Activated CD8-positive, alpha-beta T cell treated with anti-CD3 and anti-CD28 coated beads, Interleukin-2, amount 10 ng/mL, durations not matched to agents 7 days and 5 days (primary cell): ENCODE data around the gene C2CD3. TPM values are rescaled to one million over a fixed set of nuclear protein-coding genes. Genes with fewer than 3 reads are reported as not detected.
"Not testable (repeated sequence)": the region's sequence is repeated elsewhere in the genome, so short reads cannot be mapped to it uniquely, and the experiment has no call there.

ENCODE experiments used
- ATAC-seq: fragments of 150-1000 bp; cut with Tn5 transposase; one replicate; pipeline ENCODE4 v1.10.0; 2021; ENCODE audit warnings: moderate library complexity
- CTCF ChIA-PET: fragments of 350-600 bp; sonication (Branson Sonifier 250); formaldehyde crosslinking; loops from one replicate; lab custom pipeline; 2021; ENCODE audit warnings: antibody characterized with exemption; lab: Charles Lee
- POLR2A ChIA-PET: fragments of 350-600 bp; sonication (Branson Sonifier 250); formaldehyde crosslinking; loops from one replicate; lab custom pipeline; 2021; ENCODE audit warnings: antibody characterized with exemption; lab: Charles Lee
- DNase-seq: peaks from one replicate; pipeline ENCODE4 v3.0.0-alpha.2; 2020
- H3K27ac Mint-ChIP-seq: one replicate; pipeline ENCODE4 v1.8.0; 2021; ENCODE audit warnings: mild to moderate bottlenecking, mixed read lengths
- H3K27me3 Mint-ChIP-seq: one replicate; pipeline ENCODE4 v1.8.0; 2021; ENCODE audit warnings: low read depth, mixed read lengths
- H3K36me3 Mint-ChIP-seq: one replicate; pipeline ENCODE4 v1.8.0; 2021; ENCODE audit warnings: low read depth, mixed read lengths
- H3K4me1 Mint-ChIP-seq: one replicate; pipeline ENCODE4 v1.8.0; 2021; ENCODE audit warnings: low read depth, mixed read lengths
- H3K4me3 Mint-ChIP-seq: one replicate; pipeline ENCODE4 v1.8.0; 2021; ENCODE audit warnings: mild to moderate bottlenecking, mixed read lengths
- H3K9me3 Mint-ChIP-seq: one replicate; pipeline ENCODE4 v1.8.0; 2022; ENCODE audit warnings: mixed read lengths; ENCODE audit not compliant: insufficient read depth
- total RNA-seq, 2 experiments: library from RNA; stranded (reverse); gene quantifications; one replicate each; pipeline ENCODE4 v1.2.3, GENCODE V29; 2021

C2CD3 gene
- total RNA-seq, 2 experiments from 2014 or later, result 36.0 to 44.2 TPM

GRCh38 chr11:73996161-73996747, 174.5 kb downstream of the C2CD3 start:
- no peaks in the 10 kb centered on the region for H3K27me3 Mint-ChIP-seq
- H3K4me3 Mint-ChIP-seq, result peak overlapping the region; percentile 72
- ATAC-seq (peak; percentile 19), DNase-seq (no peak)
- peaks cover 8% of the 10 kb centered on the region for H3K36me3 Mint-ChIP-seq
- peaks cover 70% of the 10 kb centered on the region for H3K4me1 Mint-ChIP-seq
- POLR2A ChIA-PET, result interaction anchor here (1.0 to 9.6 kb wide), 10 partner anchors 9 to 175 kb away, joined by 3 to 187 read pairs (median 10); partner anchors contain the start of genes C2CD3, PPME1, UCP2 and UCP3
- no peaks in the 10 kb centered on the region for H3K9me3 Mint-ChIP-seq
- CTCF ChIA-PET, result interaction anchor here (1.8 to 2.4 kb wide), 3 partner anchors 9 to 16 kb away, joined by 5 to 20 read pairs (median 10); partner anchors contain the start of gene UCP2
- peak overlapping the region; percentile 94 for H3K27ac Mint-ChIP-seq

GRCh38 chr11:73995731-73996130, 175.1 kb downstream of the C2CD3 start:
- peak; percentile 79 for DNase-seq
- ATAC-seq, result peak; percentile 84
- no peaks in the 10 kb centered on the region for H3K27me3 Mint-ChIP-seq
- peak overlapping the region; percentile 72 for H3K4me3 Mint-ChIP-seq
- H3K9me3 Mint-ChIP-seq, result no peaks in the 10 kb centered on the region
- peaks cover 72% of the 10 kb centered on the region for H3K4me1 Mint-ChIP-seq
- peaks cover 7% of the 10 kb centered on the region for H3K36me3 Mint-ChIP-seq
- ChIA-PET CTCF (interaction anchor here (1.0 to 2.4 kb wide), 5 partner anchors 9 to 25 kb away, joined by 5 to 20 read pairs (median 10); partner anchors contain the start of gene UCP2), POLR2A (interaction anchor here (1.0 to 9.6 kb wide), 11 partner anchors 9 to 175 kb away, joined by 3 to 187 read pairs (median 7); partner anchors contain the start of genes C2CD3, PPME1, UCP2 and UCP3)
- peak overlapping the region; percentile 94 for H3K27ac Mint-ChIP-seq

- DNase-seq (peak; percentile 56), ATAC-seq (peak; percentile 79)
- Mint-ChIP-seq H3K27me3 (no peaks in the 10 kb centered on the region), H3K27ac (peak overlapping the region; percentile 94), H3K4me3 (peak overlapping the region; percentile 72), H3K9me3 (no peaks in the 10 kb centered on the region), H3K36me3 (peaks cover 4% of the 10 kb centered on the region), H3K4me1 (peaks cover 70% of the 10 kb centered on the region)
- ChIA-PET POLR2A (interaction anchor here (1.0 to 9.6 kb wide), 12 partner anchors 10 to 176 kb away, joined by 3 to 187 read pairs (median 6); partner anchors contain the start of genes C2CD3, PPME1, UCP2 and UCP3), CTCF (interaction anchor here (1.0 to 2.4 kb wide), 11 partner anchors 10 to 394 kb away, joined by 3 to 20 read pairs (median 5); partner anchors contain the start of genes C2CD3, PPME1 and UCP2)
These were observed 175.6 kb downstream of the C2CD3 start for GRCh38 chr11:73995247-73995646.

- no peak for DNase-seq
- no peak overlapping the region for H3K27ac Mint-ChIP-seq
These were observed 179.3 kb downstream of the C2CD3 start for GRCh38 chr11:73991471-73992006.

GRCh38 chr11:73990730-73991129, 180.1 kb downstream of the C2CD3 start:
- CTCF ChIA-PET, result interaction anchor here (0.7 to 1.9 kb wide), 3 partner anchors 11 to 242 kb away, joined by 3 to 4 read pairs (median 3); no protein-coding TSS in a partner anchor
- no peak for DNase-seq
- Mint-ChIP-seq H3K4me1 (peaks cover 33% of the 10 kb centered on the region), H3K9me3 (no peaks in the 10 kb centered on the region), H3K27ac (no peak overlapping the region), H3K36me3 (no peaks in the 10 kb centered on the region), H3K4me3 (no peak overlapping the region), H3K27me3 (no peaks in the 10 kb centered on the region)
- no peak for ATAC-seq
- POLR2A ChIA-PET, result interaction anchor here (9.6 kb wide), 1 partner anchor 8 kb away, joined by 187 read pairs; the partner anchor contains the start of gene UCP2

More at GRCh38 chr11:73991471-73992006, 179.3 kb downstream of the C2CD3 start:
- no peak overlapping the region for H3K4me3 Mint-ChIP-seq
- no peaks in the 10 kb centered on the region for H3K27me3 Mint-ChIP-seq
- no peaks in the 10 kb centered on the region for H3K9me3 Mint-ChIP-seq
- H3K36me3 Mint-ChIP-seq, result no peaks in the 10 kb centered on the region
- H3K4me1 Mint-ChIP-seq, result peaks cover 41% of the 10 kb centered on the region
- ChIA-PET POLR2A (interaction anchor here (9.6 kb wide), 1 partner anchor 9 kb away, joined by 187 read pairs; the partner anchor contains the start of gene UCP2), CTCF (interaction anchor here (1.1 to 1.9 kb wide), 2 partner anchors 13 to 241 kb away, joined by 3 to 4 read pairs; no protein-coding TSS in a partner anchor)
- ATAC-seq, result no peak

GRCh38 chr11:73989156-73989555, 181.6 kb downstream of the C2CD3 start:
- H3K4me3 Mint-ChIP-seq, result no peak overlapping the region
- ChIA-PET POLR2A (interaction anchor here (9.6 kb wide), 1 partner anchor 6 kb away, joined by 187 read pairs; the partner anchor contains the start of gene UCP2), CTCF (interaction anchor here (1.0 to 1.9 kb wide), 2 partner anchors 9 to 16 kb away, joined by 4 read pairs; no protein-coding TSS in a partner anchor)
- no peak overlapping the region for H3K27ac Mint-ChIP-seq
- peaks cover 26% of the 10 kb centered on the region for H3K4me1 Mint-ChIP-seq
- ATAC-seq (no peak), DNase-seq (peak; percentile 49)
- H3K9me3 Mint-ChIP-seq, result no peaks in the 10 kb centered on the region
- no peaks in the 10 kb centered on the region for H3K36me3 Mint-ChIP-seq
- H3K27me3 Mint-ChIP-seq, result no peaks in the 10 kb centered on the region

GRCh38 chr11:73988227-73988626, 182.6 kb downstream of the C2CD3 start:
- Mint-ChIP-seq H3K36me3 (no peaks in the 10 kb centered on the region), H3K9me3 (no peaks in the 10 kb centered on the region), H3K4me1 (peaks cover 34% of the 10 kb centered on the region), H3K4me3 (no peak overlapping the region), H3K27ac (no peak overlapping the region), H3K27me3 (no peaks in the 10 kb centered on the region)
- CTCF ChIA-PET, result interaction anchor here (0.6 to 1.0 kb wide), 2 partner anchors 8 to 9 kb away, joined by 3 to 4 read pairs; no protein-coding TSS in a partner anchor
- POLR2A ChIA-PET, result no interaction called here
- DNase-seq, result no peak
- no peak for ATAC-seq

- H3K9me3 Mint-ChIP-seq, H3K4me3 Mint-ChIP-seq, H3K27me3 Mint-ChIP-seq, DNase-seq, ATAC-seq, H3K27ac Mint-ChIP-seq: not testable (repeated sequence)
- peaks cover 24% of the 10 kb centered on the region for H3K4me1 Mint-ChIP-seq
- ChIA-PET CTCF (interaction anchor here (0.9 to 2.6 kb wide), 4 partner anchors 9 to 40 kb away, joined by 3 to 16 read pairs (median 3); no protein-coding TSS in a partner anchor), POLR2A (interaction anchor here (10.0 kb wide), 1 partner anchor 8 kb away, joined by 187 read pairs; no protein-coding TSS in a partner anchor)
- H3K36me3 Mint-ChIP-seq, result peaks cover 19% of the 10 kb centered on the region
These were observed 185.1 kb downstream of the C2CD3 start for GRCh38 chr11:73985661-73986060.

- peak overlapping the region; percentile 87 for H3K4me3 Mint-ChIP-seq
- peaks cover 35% of the 10 kb centered on the region for H3K36me3 Mint-ChIP-seq
- H3K27ac Mint-ChIP-seq, result peak overlapping the region; percentile 95
- DNase-seq (peak; percentile 45), ATAC-seq (no peak)
- no peaks in the 10 kb centered on the region for H3K9me3 Mint-ChIP-seq
- POLR2A ChIA-PET, result interaction anchor here (0.6 to 10.0 kb wide), 8 partner anchors 10 to 509 kb away, joined by 3 to 187 read pairs (median 15); partner anchors contain the start of genes C2CD3 and PPME1
- peaks cover 40% of the 10 kb centered on the region for H3K4me1 Mint-ChIP-seq
- CTCF ChIA-PET, result interaction anchor here (2.6 kb wide), 1 partner anchor 10 kb away, joined by 16 read pairs; no protein-coding TSS in a partner anchor
- H3K27me3 Mint-ChIP-seq, result no peaks in the 10 kb centered on the region
These were observed 186.9 kb downstream of the C2CD3 start for GRCh38 chr11:73983741-73984538.

GRCh38 chr11:73982990-73983740, 187.6 kb downstream of the C2CD3 start:
- no peaks in the 10 kb centered on the region for H3K9me3 Mint-ChIP-seq
- ChIA-PET CTCF (interaction anchor here (0.9 to 3.6 kb wide), 5 partner anchors 11 to 98 kb away, joined by 3 to 17 read pairs (median 4); no protein-coding TSS in a partner anchor), POLR2A (interaction anchor here (0.8 to 10.0 kb wide), 15 partner anchors 11 to 188 kb away, joined by 3 to 187 read pairs (median 6); partner anchors contain the start of genes C2CD3, PPME1 and UCP3)
- H3K4me1 Mint-ChIP-seq, result peaks cover 47% of the 10 kb centered on the region
- H3K4me3 Mint-ChIP-seq, result peak overlapping the region; percentile 87
- peak overlapping the region; percentile 95 for H3K27ac Mint-ChIP-seq
- ATAC-seq, result peak; percentile 80
- H3K27me3 Mint-ChIP-seq, result no peaks in the 10 kb centered on the region
- H3K36me3 Mint-ChIP-seq, result peaks cover 43% of the 10 kb centered on the region
- DNase-seq, result peak; percentile 97
